GM12874 (cell line): ENCODE measurements around the gene KCNH1.

ENCODE experiments used
- TF ChIP-seq, protein P1 (sequence below): IDR thresholded peaks from 2 replicates; pipeline ENCODE4 v1.5.1; 2011; ENCODE audit warnings: low read depth, mild to moderate bottlenecking, control low read depth, low read length, moderate library complexity; ENCODE audit not compliant: insufficient read depth

KCNH1 gene

DNA sequence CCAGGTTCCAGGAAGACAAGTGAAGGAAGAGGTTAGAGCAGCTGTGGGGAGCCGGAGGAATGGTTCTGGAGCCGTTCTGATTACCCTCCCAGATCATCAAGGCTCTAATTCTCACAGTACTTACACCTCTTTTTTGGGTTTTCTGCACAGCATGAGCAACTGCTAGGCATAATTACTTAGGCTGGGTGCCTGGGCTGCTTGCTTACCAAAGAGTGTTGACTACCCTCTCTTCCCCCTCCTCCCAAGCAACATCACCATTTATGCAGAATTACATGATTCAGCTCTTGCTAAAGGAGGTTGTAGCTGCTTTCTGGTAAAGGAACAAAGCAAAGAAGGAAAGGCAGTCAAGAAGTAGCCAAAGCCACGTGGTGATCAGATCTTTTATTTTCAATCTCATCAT lies 397.2 kb downstream of the KCNH1 start:
- TF ChIP-seq, protein P1, sequence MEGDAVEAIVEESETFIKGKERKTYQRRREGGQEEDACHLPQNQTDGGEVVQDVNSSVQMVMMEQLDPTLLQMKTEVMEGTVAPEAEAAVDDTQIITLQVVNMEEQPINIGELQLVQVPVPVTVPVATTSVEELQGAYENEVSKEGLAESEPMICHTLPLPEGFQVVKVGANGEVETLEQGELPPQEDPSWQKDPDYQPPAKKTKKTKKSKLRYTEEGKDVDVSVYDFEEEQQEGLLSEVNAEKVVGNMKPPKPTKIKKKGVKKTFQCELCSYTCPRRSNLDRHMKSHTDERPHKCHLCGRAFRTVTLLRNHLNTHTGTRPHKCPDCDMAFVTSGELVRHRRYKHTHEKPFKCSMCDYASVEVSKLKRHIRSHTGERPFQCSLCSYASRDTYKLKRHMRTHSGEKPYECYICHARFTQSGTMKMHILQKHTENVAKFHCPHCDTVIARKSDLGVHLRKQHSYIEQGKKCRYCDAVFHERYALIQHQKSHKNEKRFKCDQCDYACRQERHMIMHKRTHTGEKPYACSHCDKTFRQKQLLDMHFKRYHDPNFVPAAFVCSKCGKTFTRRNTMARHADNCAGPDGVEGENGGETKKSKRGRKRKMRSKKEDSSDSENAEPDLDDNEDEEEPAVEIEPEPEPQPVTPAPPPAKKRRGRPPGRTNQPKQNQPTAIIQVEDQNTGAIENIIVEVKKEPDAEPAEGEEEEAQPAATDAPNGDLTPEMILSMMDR, result no peak

DNA sequence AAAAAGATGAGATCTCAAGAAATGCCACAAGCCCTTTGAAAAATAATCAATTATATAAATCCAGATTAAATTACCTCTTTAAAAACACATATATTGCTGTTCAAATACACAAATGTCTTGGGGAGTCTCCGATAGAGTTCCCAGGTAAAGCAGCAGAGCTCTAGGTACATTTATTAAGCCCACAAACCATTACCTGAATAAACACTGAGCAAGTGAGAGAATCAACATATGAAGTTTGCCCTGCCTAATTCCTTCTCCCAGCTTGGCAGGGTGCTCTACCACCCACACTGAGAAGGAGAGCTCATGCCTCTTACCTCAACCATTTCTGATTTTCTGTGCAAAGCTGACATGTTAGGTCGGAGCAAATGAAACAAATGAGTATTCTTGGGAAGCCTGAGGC lies 402.4 kb downstream of the KCNH1 start:
- TF ChIP-seq, protein P1, result no peak

DNA sequence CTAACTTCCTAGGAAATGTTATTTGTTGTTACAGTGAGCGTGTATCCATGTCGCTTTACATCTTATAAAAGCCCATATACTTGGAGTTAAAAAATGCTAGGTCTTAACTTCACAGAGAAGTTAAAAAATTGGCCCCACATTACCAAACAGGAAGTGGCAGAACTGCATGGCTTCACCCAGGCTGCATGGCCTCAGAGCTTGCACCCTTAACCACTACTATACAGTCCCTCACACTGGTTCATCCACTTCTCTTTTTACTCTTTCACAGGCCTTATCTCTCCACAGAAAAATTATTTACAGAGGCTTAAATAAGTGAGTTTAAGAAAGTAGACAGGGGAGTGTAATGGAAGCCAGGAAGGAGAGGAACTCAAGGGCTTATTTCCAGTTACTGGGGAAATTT lies 402.8 kb downstream of the KCNH1 start:
- TF ChIP-seq, protein P1, result no peak

DNA sequence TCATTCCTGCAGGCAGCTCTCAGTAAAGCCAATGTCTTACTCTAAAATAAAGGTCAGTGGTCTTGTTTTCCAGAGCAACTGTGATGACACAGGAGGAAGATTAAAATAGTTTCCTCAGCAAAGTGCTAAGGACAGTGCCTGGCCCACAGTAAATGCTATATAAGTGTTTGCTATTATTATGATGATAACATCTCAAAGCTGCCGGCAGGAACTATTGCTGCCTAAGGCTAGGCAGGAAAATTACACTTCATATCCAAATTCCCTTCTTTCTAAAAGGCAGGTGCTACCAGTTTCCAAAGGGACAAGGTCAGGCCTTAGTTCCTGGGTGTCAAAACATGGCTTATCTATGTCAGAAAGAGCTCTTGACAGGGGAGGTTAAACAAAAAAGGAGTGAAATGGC lies 403.9 kb downstream of the KCNH1 start:
- TF ChIP-seq, protein P1, result no peak

DNA sequence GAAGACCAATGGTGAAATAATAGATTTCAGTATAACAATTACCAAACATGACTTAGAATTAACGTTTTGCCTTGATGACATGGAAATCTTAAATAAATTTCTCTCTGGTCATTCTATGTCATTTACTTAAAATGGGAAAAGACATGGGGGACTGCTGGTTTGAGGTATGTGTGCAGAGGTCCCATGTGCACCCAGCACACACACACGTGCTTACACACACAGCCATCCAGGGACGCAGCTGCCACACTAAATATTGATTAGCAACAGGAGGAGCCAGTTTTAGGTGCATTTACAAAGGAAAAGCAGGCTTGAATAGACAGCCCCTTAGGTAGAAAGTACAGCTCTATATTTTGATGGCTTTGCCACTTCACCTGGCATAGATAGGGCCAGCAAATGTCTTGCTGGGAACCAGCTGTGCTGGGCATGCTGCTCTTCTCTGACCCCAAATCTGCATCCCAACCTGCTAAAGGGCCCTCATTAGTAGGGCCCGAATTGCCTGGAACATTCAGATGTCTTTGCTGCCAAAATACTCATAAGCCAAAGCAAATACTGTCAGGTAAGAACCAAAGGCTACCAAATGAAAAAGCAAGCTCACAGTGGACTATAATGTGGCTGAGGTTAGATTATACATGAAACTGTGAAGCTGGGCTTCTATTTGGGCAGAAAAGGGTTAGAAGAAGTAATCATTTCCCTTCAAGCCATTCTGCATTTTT lies 405.4 kb downstream of the KCNH1 start:
- TF ChIP-seq, protein P1, result no peak

DNA sequence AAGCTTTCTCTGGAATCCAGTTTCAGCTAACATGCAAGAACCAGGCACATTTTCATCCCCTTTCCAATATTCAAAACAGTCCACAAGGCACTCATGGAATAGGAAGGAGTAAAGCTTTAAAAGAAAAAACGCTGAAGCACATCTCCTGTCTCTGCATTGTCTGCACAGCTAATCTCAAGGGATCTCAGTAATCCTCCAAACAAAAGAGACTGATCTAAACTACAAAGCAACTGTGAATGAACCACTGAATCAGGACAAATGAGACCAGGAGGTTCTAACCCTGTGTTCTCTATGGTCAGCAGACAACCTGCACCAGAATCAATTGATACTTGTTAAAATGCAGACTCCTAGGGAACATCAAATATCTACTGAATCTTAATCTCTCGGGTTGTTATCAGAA lies 406.2 kb downstream of the KCNH1 start:
- TF ChIP-seq, protein P1, result no peak

DNA sequence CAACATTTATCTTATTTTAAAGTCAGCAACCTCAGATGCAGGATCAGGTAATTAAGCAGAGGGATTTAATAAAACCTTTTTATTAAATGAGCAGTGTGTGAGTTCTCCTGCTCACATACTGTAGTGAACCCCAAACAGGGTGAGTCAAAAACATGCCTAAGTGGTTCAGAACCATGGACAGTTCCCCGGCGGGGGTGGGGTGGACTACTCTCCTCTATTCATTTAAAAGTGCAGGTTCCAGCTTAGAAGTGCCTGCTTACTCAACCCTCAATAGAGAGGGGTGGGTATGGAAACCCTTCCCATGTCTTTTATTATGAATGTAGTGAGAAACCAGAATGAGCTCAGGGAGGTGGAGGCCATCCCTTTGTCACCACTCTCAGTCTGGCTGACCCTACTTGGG lies 407.3 kb downstream of the KCNH1 start:
- TF ChIP-seq, protein P1, result no peak
